ENCODE measurements around the gene KRT5.
A peak's percentile ranks its signal among the peaks of the same experiment; 100 is the strongest.

The KRT5 gene

DNA sequence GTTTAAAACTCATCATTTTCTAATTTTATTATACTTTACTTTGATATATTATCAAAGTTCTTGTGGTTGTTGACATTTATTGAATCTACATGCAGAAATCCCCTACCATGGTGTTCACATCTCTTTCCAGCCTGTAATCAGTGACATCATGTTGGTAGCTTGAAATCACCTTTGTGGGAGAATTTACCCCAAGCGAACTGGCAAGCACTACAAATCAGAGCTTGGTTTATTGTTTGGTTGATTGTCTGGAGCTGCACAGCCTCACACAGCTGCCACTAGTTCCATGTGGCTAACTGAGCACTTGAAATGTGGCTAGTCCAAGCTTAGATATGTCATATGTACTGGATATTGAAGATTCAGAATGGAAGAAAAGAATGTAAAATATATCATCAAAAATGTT, 15.4 kb upstream of the KRT5 start:
- no peak for DNase-seq

DNA sequence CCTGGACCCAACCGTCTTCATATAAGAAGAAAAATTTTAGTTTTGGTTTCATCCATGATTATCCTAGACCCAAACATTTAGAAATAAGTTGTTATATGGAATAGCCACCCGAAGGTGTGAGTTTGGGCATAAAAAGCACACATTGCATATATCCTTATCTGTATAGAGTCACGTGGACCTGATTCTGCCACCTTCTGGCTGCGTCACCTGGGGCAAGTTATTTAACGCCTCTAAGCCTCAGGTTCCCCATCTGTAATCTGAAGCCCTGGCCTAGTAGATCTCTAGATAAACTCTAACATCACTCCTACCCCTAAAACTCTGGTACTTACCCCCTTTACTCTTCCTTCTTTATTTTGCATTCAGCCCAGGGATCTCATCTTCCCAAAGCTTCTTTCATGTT, 14.3 kb upstream of the KRT5 start:
- no peak for DNase-seq

DNA sequence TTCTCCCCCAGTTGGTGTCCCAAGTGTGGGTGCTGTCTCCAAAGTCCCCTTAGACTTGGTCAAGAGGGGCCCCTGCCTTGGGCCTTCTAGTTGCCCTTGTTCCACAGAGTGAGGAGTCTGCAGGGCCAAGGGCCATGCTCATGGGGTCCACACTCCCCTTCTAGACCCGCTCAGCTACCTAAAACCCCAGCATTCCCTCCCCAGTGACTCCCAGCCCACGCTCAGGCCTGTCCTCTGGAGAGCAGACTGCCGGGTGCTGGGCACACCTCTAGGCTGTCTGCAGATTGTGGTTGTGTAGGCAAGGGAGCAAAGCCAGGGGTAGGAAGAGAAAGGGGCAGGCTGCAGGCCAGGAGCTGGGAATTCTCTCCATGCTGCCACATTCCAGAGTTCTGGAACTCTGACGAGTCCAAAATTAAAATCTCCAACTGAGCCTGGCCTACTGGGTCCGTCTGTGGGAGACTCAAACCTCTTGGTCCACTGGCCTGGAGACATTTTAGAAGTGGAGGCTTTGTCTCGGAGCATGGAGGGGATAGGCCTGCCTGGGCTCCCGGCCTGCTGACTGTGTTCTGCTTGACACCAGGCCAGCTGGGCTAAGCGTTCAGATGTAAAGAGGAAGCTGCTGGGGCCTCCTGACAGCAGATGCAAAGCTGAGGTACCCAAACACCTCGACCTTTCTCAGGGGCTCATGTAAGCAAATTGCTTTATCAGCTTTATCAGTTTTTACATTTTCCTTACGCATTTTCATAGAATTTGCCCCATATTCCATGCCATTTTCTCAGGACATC, 13.7 kb upstream of the KRT5 start:
- no peak for DNase-seq

GRCh38 chr12:52532636-52533035, 12.4 kb upstream of the KRT5 start:
- no peak for DNase-seq

GRCh38 chr12:52531566-52532300, 11.5 kb upstream of the KRT5 start:
- no peak for DNase-seq

DNA sequence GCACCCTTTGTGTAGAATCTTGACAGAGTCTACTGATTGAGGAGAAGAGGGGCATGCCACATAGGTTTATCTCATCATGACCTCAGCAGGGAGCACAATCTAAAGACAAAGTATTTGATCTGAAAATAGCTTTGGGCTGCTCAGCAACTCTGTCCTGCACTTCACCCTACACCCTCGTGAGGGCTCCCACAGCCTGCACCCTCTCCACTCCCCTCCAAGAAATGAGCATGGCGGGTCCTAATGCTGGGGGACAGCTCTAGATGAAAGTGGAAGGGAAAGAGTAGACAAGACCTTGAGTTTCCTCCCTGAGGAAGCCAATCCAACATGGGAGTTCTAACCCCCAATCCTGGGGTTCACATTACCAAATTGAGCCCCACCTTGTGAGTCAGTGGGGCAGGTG, 10.7 kb upstream of the KRT5 start:
- no peak for DNase-seq

DNA sequence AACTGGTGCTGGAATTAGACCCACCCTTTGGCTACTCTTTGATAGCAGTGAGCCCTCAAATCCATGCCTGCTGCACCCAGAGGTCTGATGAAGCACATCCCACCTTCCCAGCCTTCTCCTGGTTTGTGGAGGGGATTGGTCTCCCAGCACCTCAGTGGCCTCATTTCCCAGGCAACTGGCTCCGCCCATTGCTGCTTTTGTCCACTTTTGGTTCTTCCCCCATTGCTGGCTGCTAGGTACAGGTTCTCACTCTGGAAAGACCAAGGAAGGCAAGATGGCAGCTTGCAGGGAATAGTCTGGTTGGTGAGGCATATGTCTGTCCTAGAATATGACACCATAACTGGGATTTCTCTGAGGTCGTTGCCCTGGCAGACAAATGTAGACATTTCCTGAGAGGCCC, 10.2 kb upstream of the KRT5 start:
- no peak for DNase-seq

GRCh38 chr12:52529846-52530245, 9.7 kb upstream of the KRT5 start:
- DNase-seq: no peak

GRCh38 chr12:52529417-52529816, 9.2 kb upstream of the KRT5 start:
- DNase-seq: no peak

GRCh38 chr12:52528641-52529143, 8.5 kb upstream of the KRT5 start:
- DNase-seq: no peak

DNA sequence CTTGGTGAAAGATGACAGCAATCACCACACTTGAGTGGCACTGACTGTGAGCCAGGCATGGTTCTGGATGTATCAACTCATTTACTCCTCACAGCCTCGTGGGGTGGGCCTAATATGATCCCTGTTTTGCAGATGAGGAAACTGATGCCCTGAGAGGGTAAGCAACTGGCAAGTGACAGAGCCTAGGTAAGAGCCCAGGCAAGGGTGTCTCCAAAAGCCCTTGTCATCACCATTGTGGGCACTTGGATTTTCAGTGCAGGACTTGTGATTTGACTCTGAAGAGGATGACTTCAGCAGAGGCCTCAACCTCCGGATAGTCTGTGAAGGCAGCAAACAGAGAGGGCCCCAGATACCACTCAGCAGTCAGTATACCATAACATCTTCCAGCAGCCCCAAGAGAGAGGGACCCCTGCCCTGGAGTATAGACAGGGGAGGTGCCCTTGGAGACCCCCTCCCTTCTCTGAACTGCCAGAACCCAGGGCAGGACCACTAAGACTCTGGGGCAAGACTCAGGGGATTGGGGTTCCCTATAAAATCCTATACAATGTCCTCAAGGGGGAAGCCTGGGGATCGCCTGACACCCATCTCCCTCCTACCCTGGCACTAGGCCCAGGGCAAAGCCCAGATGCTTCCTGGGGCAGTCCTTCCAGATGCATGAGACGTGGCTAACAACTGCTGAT, 7.1 kb upstream of the KRT5 start:
- no peak for DNase-seq

DNA sequence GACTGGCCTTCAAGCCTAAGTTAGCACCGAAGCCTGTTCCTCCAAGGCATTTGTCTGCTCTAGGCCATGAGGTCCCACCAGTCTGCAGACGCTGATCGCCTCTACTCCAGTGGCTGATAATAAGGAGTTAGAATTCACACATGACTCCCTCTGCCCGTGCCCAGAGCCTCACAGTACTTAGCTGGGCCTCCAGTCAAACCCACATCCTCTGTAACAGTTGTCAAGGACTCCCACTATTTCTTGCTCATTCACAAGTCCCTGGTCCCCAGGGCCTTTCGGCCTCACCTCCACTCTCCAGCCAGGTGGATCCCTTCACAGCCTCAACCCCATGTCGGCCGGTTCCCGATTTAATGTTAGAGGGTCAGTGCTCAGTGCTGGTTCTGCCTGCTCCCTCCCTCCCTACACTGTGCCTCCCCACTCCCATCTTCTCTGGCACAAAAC, 6.3 kb upstream of the KRT5 start:
- DNase-seq: no peak

- DNase-seq: no peak
Observed at GRCh38 chr12:52525661-52526499, 5.7 kb upstream of the KRT5 start.

DNA sequence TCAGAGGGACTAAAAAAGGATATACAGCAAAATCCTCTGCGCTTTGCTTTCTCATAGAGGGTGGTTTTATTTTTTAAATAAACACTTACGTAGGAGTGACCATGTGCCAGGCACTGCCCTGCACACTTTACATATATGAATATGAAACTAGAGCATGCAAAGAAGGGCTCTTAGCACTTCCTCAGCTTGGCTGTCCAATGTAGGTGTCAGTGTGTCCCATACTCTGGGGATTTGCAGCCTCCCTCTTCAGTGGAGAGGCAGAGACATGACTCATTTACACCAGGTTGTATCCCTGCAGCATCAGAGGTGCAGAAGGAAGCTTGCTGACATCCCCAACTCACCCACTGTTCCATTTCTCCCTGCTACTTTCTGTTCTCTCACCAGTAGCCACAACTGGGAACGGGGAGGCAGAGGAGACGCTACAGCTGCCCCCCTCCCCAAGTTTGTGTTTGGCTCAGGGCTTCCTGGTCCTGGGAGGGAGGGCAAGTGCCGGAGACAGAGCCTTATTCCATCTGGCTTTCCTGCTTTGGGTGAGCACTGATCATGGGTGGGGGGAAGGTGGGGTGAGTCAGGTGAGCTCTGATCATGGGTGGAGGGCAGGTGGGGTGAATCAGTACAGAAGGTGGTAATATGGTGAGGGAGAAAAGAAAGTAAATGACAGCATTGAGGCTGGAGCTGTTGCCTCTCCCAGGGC, 4.9 kb upstream of the KRT5 start:
- DNase-seq: no peak

- DNase-seq: no peak
Observed at GRCh38 chr12:52524241-52524897, 4.2 kb upstream of the KRT5 start.

DNA sequence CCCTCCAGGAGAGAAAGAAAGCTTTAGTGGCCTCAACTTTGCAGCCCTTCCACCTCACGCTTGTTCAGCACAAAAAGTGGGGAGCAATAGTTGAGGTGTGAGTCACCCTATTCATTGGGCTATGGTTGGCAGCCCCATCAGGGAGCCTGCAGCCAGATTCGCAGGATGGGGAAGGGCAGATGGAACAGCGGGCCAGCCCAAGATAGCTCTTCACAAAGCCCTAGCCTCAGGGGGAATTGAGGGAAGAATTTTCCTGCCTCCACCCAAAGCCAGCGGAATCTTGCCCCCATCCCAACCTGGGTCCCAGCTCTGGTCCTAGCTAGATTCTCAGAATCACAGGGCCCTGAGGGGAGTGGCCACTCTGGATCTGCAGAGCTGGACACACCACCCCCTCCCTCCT, 3.6 kb upstream of the KRT5 start:
- DNase-seq: no peak

- DNase-seq: no peak
Observed at GRCh38 chr12:52522346-52523011, 2.3 kb upstream of the KRT5 start.

DNA sequence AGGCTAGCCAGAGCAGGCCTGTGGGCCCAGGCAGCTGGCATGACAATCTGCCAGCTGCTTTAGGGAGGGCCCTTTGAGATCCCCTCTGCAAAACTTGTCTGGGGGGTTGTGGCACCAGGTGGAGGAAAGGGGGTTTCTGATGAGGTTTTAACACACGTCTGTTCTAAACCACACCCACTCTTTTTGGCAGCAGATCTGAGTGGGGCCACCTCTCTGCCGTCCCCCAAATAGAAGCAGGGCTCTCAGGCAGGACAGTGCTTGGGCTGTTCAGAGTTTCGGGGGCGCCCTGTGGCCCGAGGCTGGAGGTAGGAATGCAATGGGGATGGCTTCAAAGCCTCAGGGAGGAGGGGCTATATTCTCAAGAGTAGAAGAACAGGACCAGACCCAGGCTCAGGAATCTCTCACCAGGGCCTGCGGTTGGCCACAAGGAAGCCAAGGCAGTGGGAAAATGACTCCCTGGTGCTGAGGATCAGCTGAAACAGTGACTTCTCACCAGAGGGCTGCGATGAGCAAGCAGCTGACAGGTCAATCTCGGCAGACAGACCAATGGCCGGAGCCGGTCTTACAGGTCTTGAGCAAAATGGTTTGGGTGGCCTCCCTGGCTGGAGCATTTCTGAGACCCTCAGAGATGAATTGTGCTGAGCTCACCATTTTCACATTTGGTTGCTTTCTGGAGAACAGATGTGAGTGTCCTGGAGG, 1.5 kb upstream of the KRT5 start:
- peak; percentile 63 for DNase-seq

DNA sequence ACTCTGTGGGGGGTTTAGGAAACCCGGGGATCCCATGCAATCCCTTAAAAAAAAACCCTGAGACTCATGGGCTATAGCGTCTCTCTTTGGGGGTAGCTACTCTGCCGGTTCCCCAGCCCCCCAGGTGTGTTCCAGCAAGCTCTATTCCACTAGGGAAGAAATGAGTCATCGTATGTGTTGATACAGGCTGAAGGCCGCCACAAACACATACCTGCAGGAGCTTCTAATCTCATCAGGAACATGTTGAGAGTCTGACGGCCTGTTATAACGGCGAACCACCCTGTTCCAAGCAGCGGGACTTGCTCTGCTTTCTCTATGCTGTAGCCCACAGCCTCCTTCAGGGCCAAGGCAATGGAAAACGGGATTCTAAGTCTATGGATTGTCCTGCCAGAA, 977 bp upstream of the KRT5 start:
- DNase-seq: peak; percentile 27

- no peak for DNase-seq
Observed at GRCh38 chr12:52519387-52519703, 849 bp downstream of the KRT5 start.

Data from fibroblast of skin of right quadriceps (primary cell).